GM10266 (cell line): ENCODE results near the gene BANF1.

ENCODE experiments used
- DNase-seq: peaks from one replicate; pipeline ENCODE4 v3.0.0; 2012; ENCODE audit errors: extremely low spot score
- CTCF ChIP-seq: IDR thresholded peaks from 2 replicates; pipeline ENCODE4 v1.5.1; 2012; ENCODE audit warnings: mild to moderate bottlenecking, low read depth; ENCODE audit not compliant: control insufficient read depth, insufficient read depth; ENCODE audit errors: missing control alignments

Gene BANF1

DNA sequence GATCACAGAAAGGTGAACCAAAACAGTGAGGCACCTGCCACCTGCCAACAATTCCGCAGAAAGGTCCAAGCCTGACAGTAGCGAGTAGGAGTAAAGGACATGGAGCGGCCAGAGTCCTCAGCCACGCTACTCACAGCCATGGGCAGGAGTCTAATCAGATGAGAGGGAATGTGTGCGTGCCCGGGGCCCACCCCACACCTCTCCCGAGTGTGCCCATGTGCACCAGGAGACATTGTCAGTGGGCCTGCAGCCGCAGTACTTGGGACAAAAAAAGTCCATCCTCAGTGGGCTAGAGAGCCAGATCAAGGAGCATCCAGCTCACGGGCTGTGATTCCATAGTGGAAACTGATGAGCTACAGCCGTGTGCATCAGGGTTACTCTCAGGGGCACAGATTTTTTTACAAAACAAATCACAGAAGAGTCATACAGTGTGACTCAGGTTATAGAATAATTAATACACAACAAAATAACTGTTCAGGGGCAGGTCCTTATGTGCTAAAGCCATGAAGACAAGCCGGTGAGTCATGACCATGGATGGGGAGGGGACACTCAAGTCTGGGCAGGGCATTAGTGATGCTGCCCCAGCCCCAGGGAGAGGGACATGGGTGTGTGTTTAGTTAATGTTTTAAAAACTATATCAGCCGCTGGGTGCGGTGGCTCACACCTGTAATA lies 28.7 kb upstream of the BANF1 start:
- TF ChIP-seq CTCF: no peak
- no peak for DNase-seq

- TF ChIP-seq CTCF: no peak
Measured at GRCh38 chr11:65975771-65976170, 26.5 kb upstream of the BANF1 start.

DNA sequence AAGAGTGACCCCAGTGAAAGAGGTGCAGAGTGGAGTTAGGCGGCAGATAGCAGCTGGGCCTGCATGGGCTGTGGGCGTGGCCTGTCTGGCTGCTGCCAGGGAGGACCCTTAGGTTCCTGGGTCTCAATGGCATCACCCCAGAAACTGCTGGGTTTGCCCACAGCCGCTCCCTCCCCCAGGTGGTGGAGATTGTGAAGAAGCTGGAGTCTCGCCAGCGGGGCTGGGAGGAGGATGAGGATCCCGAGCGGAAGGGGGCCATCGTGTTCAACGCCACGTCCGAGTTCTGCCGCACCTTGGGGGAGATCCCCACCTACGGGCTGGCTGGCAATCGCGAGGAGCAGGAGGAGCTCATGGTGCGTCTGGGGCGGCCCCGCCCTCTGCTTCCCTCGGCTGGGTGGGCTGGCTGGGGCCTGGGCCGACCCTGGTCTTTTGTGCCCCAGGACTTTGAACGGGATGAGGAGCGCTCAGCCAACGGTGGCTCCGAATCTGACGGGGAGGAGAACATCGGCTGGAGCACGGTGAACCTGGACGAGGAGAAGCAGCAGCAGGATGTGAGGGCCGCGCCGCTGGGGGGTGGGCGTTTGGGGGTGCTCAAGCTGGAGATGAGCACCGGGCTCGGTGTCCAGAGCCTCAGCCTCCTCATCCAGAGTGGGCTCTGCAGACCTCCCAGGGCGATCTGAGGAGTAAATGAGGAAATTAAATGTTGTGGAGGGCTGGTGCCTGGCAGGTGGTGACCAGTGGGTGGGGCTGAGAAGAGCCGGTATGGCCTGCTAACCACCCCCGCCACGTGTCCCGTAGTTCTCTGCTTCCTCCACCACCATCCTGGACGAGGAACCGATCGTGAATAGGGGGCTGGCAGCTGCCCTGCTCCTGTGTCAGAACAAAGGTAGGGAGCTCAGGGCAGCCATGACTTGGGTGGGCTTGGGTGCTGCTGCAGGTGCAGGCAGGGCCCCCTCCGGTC lies 25.8 kb upstream of the BANF1 start:
- no peak for DNase-seq
- TF ChIP-seq CTCF: no peak

More at GRCh38 chr11:65975771-65976170, 26.5 kb upstream of the BANF1 start:
- DNase-seq: no peak

- DNase-seq: no peak
- TF ChIP-seq CTCF: no peak
Measured at GRCh38 chr11:65977621-65978390, 24.5 kb upstream of the BANF1 start.

DNA sequence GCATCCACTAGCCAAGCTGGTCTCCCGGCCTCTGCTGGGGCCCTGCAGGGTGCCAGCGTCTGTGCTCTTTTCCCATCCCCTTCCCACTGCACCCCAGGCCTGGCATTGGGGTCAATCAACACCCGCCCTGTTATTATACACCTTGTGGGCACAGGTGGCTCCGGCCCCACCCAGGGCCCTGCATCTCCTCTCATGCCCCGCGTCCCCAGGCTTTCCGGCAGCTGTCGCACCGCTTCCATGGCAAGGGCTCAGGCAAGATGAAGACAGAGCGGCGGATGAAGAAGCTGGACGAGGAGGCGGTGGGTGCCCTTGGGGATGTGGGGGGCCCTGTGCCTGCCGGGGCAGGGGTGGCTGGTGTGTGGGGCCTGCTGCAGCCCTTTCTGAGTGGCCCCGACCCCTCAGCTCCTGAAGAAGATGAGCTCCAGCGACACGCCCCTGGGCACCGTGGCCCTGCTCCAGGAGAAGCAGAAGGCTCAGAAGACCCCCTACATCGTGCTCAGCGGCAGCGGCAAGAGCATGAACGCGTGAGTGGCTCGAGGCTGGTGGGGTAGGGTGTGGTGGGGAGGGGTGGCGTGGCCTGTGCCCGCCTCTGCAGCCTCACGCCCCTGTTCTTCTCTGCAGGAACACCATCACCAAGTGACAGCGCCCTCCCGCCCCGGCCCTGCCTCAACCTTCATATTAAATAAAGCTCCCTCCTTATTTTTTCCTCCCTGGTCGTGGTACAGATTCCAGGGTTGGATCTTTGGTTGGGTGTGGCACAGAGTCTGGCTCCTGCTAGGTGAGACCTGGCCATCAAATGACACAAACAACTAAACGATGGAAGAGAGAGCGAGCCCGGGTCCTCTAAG lies 23.7 kb upstream of the BANF1 start:
- DNase-seq: no peak
- TF ChIP-seq CTCF: no peak

DNA sequence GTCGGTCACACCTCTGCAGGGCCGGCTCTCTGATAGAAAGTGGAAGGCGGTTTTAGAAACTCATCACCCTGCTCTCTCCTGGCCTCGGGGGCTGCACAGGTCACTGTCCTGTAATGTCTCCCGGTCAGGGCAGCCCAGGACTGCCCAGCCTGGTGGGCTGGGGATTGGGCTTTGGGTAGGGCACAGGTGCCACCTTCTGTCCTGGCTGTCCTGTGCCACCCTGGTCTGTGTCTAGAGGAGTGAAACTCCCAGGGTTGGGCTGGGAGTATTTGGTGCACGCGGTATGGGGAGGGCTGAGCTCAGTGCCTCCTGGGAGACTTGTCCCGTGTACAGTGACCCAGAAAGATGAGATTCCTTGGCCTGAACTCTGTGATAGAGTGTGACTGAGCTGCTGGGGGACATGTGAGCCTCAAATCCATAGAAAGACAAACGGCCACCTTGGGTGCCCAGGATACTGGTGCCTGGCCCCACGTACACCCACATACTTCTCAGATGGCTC lies 23.0 kb upstream of the BANF1 start:
- no peak for DNase-seq
- TF ChIP-seq CTCF: no peak
